Mesendoderm (in vitro differentiated cells): Measurements from ENCODE around the gene GINS2.

Source experiments
- DNase-seq: peaks from one replicate; pipeline ENCODE4 v3.0.0; 2013
- H2AK5ac ChIP-seq: 2 replicates; pipeline ENCODE4 v1.6.1; 2013; ENCODE audit warnings: low read length, inconsistent platforms
- H2BK120ac ChIP-seq: 2 replicates; pipeline ENCODE4 v1.6.1; 2013; ENCODE audit warnings: low read depth, mild to moderate bottlenecking, low read length, moderate library complexity, mixed read lengths
- H2BK15ac ChIP-seq: replicated peaks from 2 replicates; pipeline ENCODE4 v1.6.1; 2013; ENCODE audit warnings: low read depth, mild to moderate bottlenecking, moderate library complexity
- H2BK5ac ChIP-seq: 2 replicates; pipeline ENCODE4 v1.6.1; 2013; ENCODE audit warnings: low read length, inconsistent platforms
- H3K18ac ChIP-seq: 2 replicates; pipeline ENCODE4 v1.6.1; 2013; ENCODE audit warnings: mild to moderate bottlenecking, low read length, mixed read lengths
- H3K23ac ChIP-seq: one replicate; pipeline ENCODE4 v1.6.1; 2013; ENCODE audit warnings: low read length
- H3K27ac ChIP-seq: 2 replicates; pipeline ENCODE4 v1.5.1; 2013; ENCODE audit warnings: low read depth, mild to moderate bottlenecking, inconsistent platforms, low read length, moderate library complexity
- H3K27me3 ChIP-seq: 2 replicates; pipeline ENCODE4 v1.6.1; 2013; ENCODE audit warnings: low read length, control low read depth, mild to moderate bottlenecking, inconsistent platforms; ENCODE audit not compliant: insufficient read depth, poor library complexity
- H3K36me3 ChIP-seq: 2 replicates; pipeline ENCODE4 v1.6.1; 2013; ENCODE audit warnings: low read length, inconsistent platforms; ENCODE audit not compliant: control insufficient read depth, insufficient read depth
- H3K4ac ChIP-seq: one replicate; pipeline ENCODE4 v1.6.1; 2013; ENCODE audit warnings: low read depth, mild to moderate bottlenecking, low read length, moderate library complexity
- H3K4me1 ChIP-seq: 2 replicates; pipeline ENCODE4 v1.6.1; 2013; ENCODE audit warnings: low read depth, low read length, inconsistent platforms; ENCODE audit not compliant: control insufficient read depth
- H3K4me2 ChIP-seq: 2 replicates; pipeline ENCODE4 v1.6.1; 2013; ENCODE audit warnings: low read length
- H3K4me3 ChIP-seq: 2 replicates; pipeline ENCODE4 v1.5.1; 2013; ENCODE audit warnings: mild to moderate bottlenecking, low read length
- H3K56ac ChIP-seq: one replicate; pipeline ENCODE4 v1.6.1; 2013; ENCODE audit warnings: low read length
- H3K79me1 ChIP-seq: 2 replicates; pipeline ENCODE4 v1.6.1; 2013; ENCODE audit warnings: low read length, inconsistent platforms
- H3K79me2 ChIP-seq: 2 replicates; pipeline ENCODE4 v1.6.1; 2013; ENCODE audit warnings: mild to moderate bottlenecking, low read length; ENCODE audit not compliant: control insufficient read depth, insufficient read depth
- H3K9ac ChIP-seq: 2 replicates; pipeline ENCODE4 v1.6.1; 2013; ENCODE audit warnings: low read length, inconsistent platforms
- H4K5ac ChIP-seq: one replicate; pipeline ENCODE4 v1.6.1; 2013; ENCODE audit warnings: low read length
- H4K8ac ChIP-seq: one replicate; pipeline ENCODE4 v1.6.1; 2013; ENCODE audit warnings: low read depth, mild to moderate bottlenecking, control low read depth, low read length, moderate library complexity
- WGBS: extraction: QIAGEN DNeasy Blood & Tissue Kit; methylation state at CpG from one replicate; pipeline ENCODE4 v1.1.7; 2013; ENCODE audit warnings: low lambda C conversion rate, missing lambda C conversion rate; ENCODE audit not compliant: insufficient coverage; ENCODE audit errors: extremely low coverage; 5-methylcytosine and 5-hydroxymethylcytosine counted together

The GINS2 gene

DNA sequence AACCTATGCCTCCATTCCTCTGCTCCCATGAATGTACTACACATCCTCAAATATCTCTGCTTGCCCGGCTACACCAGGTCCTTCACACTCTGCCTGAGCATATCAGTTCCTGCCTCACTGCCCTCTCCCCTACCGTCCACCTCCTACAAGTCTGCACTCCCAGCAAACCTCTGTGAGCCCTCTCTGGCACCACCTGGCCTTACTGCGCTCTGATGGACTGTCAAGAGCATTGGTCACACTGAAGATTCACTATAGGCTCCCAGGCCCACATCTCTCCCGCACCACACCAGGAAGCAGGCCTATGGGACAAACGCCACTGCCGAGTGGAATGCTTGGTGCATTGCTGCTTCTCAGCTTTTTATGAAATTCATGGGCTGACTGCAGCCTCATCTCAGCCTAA lies 8.9 kb downstream of the GINS2 start:
- Histone ChIP-seq H3K9ac (no peak overlapping the region), H3K27me3 (no peaks in the 10 kb centered on the region), H3K27ac (no peak overlapping the region), H3K4ac (no peak overlapping the region), H3K4me1 (no peaks in the 10 kb centered on the region), H3K23ac (no peak overlapping the region), H3K4me2 (no peak overlapping the region), H3K36me3 (peaks cover 12% of the 10 kb centered on the region), H2BK15ac (no peak overlapping the region), H2AK5ac (no peak overlapping the region), H2BK5ac (no peak overlapping the region), H3K4me3 (no peak overlapping the region), H2BK120ac (no peak overlapping the region), H4K8ac (no peak overlapping the region), H3K79me1 (peaks cover 8% of the 10 kb centered on the region), H3K56ac (no peak overlapping the region), H3K18ac (no peak overlapping the region), H3K79me2 (peaks cover 2% of the 10 kb centered on the region), H4K5ac (no peak overlapping the region)
- no peak for DNase-seq
- no CpG with 5 or more reads among the region's 6 CpGs for WGBS

DNA sequence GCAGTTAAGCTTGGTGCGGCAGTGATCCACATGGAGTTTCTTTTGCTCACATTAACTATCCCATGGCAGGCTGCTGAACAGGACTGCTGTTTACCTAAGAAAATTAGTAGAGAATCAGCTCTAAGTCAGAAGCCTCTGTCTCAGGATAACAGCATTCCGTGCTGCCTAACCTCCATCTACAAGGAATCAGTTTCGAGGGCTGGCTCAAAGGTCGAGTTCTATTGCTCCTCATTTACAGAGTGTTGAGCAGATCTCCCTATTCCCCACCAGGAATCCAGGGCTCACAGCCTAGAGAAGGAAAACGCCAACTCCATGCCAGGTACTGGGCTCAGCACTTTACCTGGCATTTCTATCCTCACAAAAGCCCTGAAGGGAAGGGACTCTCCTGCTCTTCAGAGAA lies 9.9 kb downstream of the GINS2 start:
- H2BK120ac ChIP-seq: no peak overlapping the region
- no peaks in the 10 kb centered on the region for H3K79me2 ChIP-seq
- no peak overlapping the region for H2BK15ac ChIP-seq
- no peak for DNase-seq
- H3K23ac ChIP-seq: no peak overlapping the region
- H3K4ac ChIP-seq: no peak overlapping the region
- H3K4me3 ChIP-seq: no peak overlapping the region
- no CpG with 5 or more reads among the region's 5 CpGs for WGBS
- no peak overlapping the region for H3K56ac ChIP-seq
- H3K27me3 ChIP-seq: no peaks in the 10 kb centered on the region
- no peak overlapping the region for H3K4me2 ChIP-seq
- no peak overlapping the region for H4K5ac ChIP-seq
- H3K79me1 ChIP-seq: peaks cover 8% of the 10 kb centered on the region
- no peak overlapping the region for H3K18ac ChIP-seq
- H3K9ac ChIP-seq: no peak overlapping the region
- H3K27ac ChIP-seq: no peak overlapping the region
- H3K36me3 ChIP-seq: peaks cover 15% of the 10 kb centered on the region
- no peak overlapping the region for H4K8ac ChIP-seq
- no peak overlapping the region for H2AK5ac ChIP-seq
- H3K4me1 ChIP-seq: no peaks in the 10 kb centered on the region
- no peak overlapping the region for H2BK5ac ChIP-seq

DNA sequence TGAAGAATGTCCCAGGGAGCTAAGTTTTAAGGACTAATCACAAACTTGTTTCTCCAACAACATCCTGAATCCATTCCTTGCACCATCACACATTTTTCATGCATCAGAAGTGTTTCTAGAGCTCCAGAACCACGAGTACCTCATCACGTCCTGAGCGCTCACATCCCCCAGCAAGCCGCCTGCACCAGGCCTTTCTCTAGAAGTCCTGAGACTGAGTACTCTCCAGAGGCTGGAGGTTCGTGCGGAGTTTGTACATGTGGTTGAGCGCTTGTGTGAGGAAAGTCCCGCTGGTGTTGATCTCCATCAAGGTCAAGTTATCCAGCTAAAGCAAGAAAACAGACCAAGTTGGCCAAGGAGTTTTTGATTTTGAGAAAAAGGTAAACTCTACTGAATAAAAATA lies 10.7 kb downstream of the GINS2 start:
- no peak for DNase-seq

DNA sequence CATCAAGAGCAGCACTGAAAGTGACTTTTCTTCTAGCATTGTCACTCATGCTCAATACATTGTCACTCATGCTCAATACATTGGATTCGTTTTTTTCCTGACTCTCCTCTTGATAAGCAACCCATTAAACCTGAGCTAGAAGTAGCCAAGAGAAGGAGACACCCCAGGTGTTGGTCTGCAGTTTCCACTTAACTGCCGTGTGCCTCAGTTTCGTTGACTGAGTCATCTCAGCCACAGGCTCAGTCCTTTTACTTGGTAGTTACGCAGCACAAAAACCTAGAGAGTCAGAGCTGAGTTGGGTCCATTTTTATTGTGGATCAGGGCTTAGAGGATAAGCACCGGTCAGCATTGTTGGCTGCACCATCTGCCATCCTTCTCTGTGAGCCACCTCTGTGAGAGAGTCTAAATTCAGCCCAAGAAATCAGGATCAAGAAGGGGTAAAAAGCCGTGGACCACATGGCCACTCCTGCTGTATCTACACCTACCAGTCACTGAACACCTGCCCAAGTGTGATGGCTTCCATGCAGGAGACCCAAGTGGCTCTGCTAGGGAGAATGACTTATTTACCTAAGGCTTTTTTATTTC lies 11.3 kb downstream of the GINS2 start:
- no peak overlapping the region for H4K8ac ChIP-seq
- no peak overlapping the region for H3K18ac ChIP-seq
- no peak overlapping the region for H3K56ac ChIP-seq
- no peaks in the 10 kb centered on the region for H3K79me2 ChIP-seq
- peaks cover 3% of the 10 kb centered on the region for H3K79me1 ChIP-seq
- H3K36me3 ChIP-seq: peaks cover 17% of the 10 kb centered on the region
- no peak overlapping the region for H3K23ac ChIP-seq
- no peak overlapping the region for H3K27ac ChIP-seq
- no peak for DNase-seq
- H3K4me1 ChIP-seq: no peaks in the 10 kb centered on the region
- H2AK5ac ChIP-seq: no peak overlapping the region
- no peak overlapping the region for H2BK120ac ChIP-seq
- H3K4me3 ChIP-seq: no peak overlapping the region
- no peak overlapping the region for H2BK15ac ChIP-seq
- no peak overlapping the region for H4K5ac ChIP-seq
- H3K4ac ChIP-seq: no peak overlapping the region
- no peak overlapping the region for H2BK5ac ChIP-seq
- H3K4me2 ChIP-seq: no peak overlapping the region
- H3K27me3 ChIP-seq: no peaks in the 10 kb centered on the region
- WGBS: no CpG with 5 or more reads among the region's 6 CpGs
- H3K9ac ChIP-seq: no peak overlapping the region

More for the DNA sequence above, 10.7 kb downstream of the GINS2 start:
- H3K56ac ChIP-seq: no peak overlapping the region
- no CpG with 5 or more reads among the region's 8 CpGs for WGBS
- H4K5ac ChIP-seq: no peak overlapping the region
- H2BK15ac ChIP-seq: no peak overlapping the region
- no peak overlapping the region for H3K23ac ChIP-seq
- peaks cover 15% of the 10 kb centered on the region for H3K36me3 ChIP-seq
- H3K79me1 ChIP-seq: peaks cover 5% of the 10 kb centered on the region
- H3K9ac ChIP-seq: no peak overlapping the region
- no peak overlapping the region for H4K8ac ChIP-seq
- H3K79me2 ChIP-seq: no peaks in the 10 kb centered on the region
- no peak overlapping the region for H3K27ac ChIP-seq
- H2AK5ac ChIP-seq: no peak overlapping the region
- H3K18ac ChIP-seq: no peak overlapping the region
- no peak overlapping the region for H3K4me2 ChIP-seq
- no peak overlapping the region for H2BK120ac ChIP-seq
- H3K27me3 ChIP-seq: no peaks in the 10 kb centered on the region
- H3K4me1 ChIP-seq: no peaks in the 10 kb centered on the region
- no peak overlapping the region for H2BK5ac ChIP-seq
- no peak overlapping the region for H3K4me3 ChIP-seq
- no peak overlapping the region for H3K4ac ChIP-seq

DNA sequence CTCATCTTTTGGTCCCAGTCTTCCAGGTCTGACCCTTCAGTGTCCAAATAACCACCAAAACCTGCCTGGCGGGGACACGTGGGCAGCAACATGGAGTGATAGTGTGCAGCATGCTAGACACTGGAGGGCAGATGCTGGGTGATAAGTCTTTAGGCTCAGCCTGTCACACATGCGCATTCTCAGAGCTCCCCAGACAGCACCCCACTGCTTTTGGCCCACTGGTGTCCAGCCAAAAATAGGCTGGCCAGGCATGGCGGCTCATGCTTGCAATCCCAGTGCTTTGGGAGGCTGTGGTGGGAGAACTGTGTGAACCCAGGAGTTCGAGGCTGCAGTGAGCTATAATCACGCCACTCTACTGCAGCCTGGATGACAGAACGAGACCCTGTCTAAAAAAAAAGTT lies 12.3 kb downstream of the GINS2 start:
- Histone ChIP-seq H2BK5ac (no peak overlapping the region), H3K23ac (no peak overlapping the region), H3K56ac (no peak overlapping the region), H2BK120ac (no peak overlapping the region), H2BK15ac (no peak overlapping the region), H3K79me1 (peaks cover 2% of the 10 kb centered on the region), H3K4me2 (no peak overlapping the region), H4K8ac (no peak overlapping the region), H3K9ac (no peak overlapping the region), H3K4ac (no peak overlapping the region), H3K4me3 (no peak overlapping the region), H3K27ac (no peak overlapping the region), H3K4me1 (no peaks in the 10 kb centered on the region), H3K18ac (no peak overlapping the region), H3K36me3 (peaks cover 21% of the 10 kb centered on the region), H3K27me3 (no peaks in the 10 kb centered on the region), H2AK5ac (no peak overlapping the region), H3K79me2 (no peaks in the 10 kb centered on the region), H4K5ac (no peak overlapping the region)
- no peak for DNase-seq
- no CpG with 5 or more reads among the region's 7 CpGs for WGBS

DNA sequence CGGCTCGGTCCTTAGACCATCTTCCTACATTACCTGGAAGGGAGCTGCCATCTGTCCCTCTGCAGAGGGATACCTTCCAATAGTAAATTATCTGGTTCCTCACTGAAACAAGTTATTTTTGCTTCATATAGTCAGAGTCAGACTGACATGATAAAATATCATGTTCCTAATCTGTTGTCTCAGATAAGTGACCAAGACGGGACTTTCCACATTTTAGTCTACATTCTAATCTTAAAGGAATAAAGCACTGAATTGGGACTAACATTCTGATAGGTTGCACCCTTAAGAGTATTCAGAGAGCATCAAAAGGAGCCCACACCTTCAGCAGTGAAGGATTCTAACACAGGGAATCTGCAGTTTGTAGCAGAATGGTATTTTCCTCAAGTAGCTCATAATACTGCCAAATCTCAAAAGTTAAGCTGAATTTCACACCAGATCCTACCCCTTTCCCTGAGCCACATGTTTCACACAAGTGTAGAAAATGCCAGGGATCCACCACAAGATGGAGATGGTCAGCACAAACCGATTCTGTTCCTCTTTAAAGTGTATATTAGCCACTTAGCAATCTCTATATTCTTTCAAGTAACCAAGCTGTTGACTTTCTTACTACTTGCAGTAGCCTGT lies 13.4 kb downstream of the GINS2 start:
- Histone ChIP-seq H3K4ac (no peak overlapping the region), H2BK15ac (no peak overlapping the region), H3K4me1 (no peaks in the 10 kb centered on the region), H3K27ac (no peak overlapping the region), H3K23ac (no peak overlapping the region), H3K56ac (no peak overlapping the region), H2AK5ac (no peak overlapping the region), H3K79me1 (no peaks in the 10 kb centered on the region), H2BK120ac (no peak overlapping the region), H4K5ac (no peak overlapping the region), H3K4me3 (no peak overlapping the region), H3K27me3 (no peaks in the 10 kb centered on the region), H3K36me3 (peaks cover 17% of the 10 kb centered on the region), H2BK5ac (no peak overlapping the region), H3K79me2 (no peaks in the 10 kb centered on the region), H4K8ac (no peak overlapping the region), H3K18ac (no peak overlapping the region), H3K4me2 (no peak overlapping the region), H3K9ac (no peak overlapping the region)
- no peak for DNase-seq
- WGBS: no CpG with 5 or more reads among the region's 4 CpGs
